DND-41 (cell line): Measurements from ENCODE around the gene OTULINL.

Source experiments
- CTCF ChIP-seq: IDR thresholded peaks from 2 replicates; pipeline ENCODE4 v1.5.1; 2012; ENCODE audit warnings: borderline replicate concordance, low read length, moderate library complexity, mild to moderate bottlenecking; ENCODE audit not compliant: poor library complexity, severe bottlenecking; ENCODE audit errors: extremely low read depth
- EZH2 ChIP-seq: IDR thresholded peaks from 3 replicates; pipeline ENCODE4 v1.6.1; 2012; ENCODE audit warnings: borderline replicate concordance, low read depth, mild to moderate bottlenecking, moderate library complexity, low read length, inconsistent platforms; ENCODE audit not compliant: severe bottlenecking

- TF ChIP-seq CTCF (no peak), EZH2 (no peak)
Observed at GRCh38 chr5:14574891-14575508, 6.6 kb upstream of the OTULINL start.
